SK-N-SH treated with all-trans-retinoic acid at 6 μM for 48 hours (cell line): ENCODE measurements around the gene TANC1.

ENCODE experiments used
- ATAC-seq: fragments of 200-7000 bp; cut with Tn5 transposase; 3 replicates; pipeline ENCODE4 v1.9.1; 2020; ENCODE audit warnings: mild to moderate bottlenecking, moderate library complexity
- ARNTL ChIP-seq: fragments of 450-650 bp; formaldehyde crosslinking; IDR thresholded peaks from 2 replicates; pipeline ENCODE4 v1.5.0; 2020; ENCODE audit warnings: low read depth, mild to moderate bottlenecking, moderate library complexity, borderline replicate concordance
- BACH2 ChIP-seq: fragments of 250-450 bp; sonication (Bioruptor Pico); IDR thresholded peaks from 2 replicates; pipeline ENCODE4 v1.9.0; 2021; ENCODE audit warnings: mild to moderate bottlenecking, borderline replicate concordance
- CSDC2 ChIP-seq: fragments of 250-450 bp; sonication (Bioruptor Pico); IDR thresholded peaks from 2 replicates; pipeline ENCODE4 v1.5.0; 2020; ENCODE audit warnings: mild to moderate bottlenecking, moderate library complexity
- CSRNP3 ChIP-seq: fragments of 250-450 bp; sonication (Bioruptor Pico); IDR thresholded peaks from 2 replicates; pipeline ENCODE4 v1.5.1; 2021; ENCODE audit warnings: mild to moderate bottlenecking, moderate library complexity
- ESRRG ChIP-seq: fragments of 250-450 bp; sonication (Bioruptor Pico); IDR thresholded peaks from 2 replicates; pipeline ENCODE4 v1.6.1; 2021; ENCODE audit warnings: mild to moderate bottlenecking
- GLIS3 ChIP-seq: fragments of 250-450 bp; sonication (Bioruptor Pico); IDR thresholded peaks from 2 replicates; pipeline ENCODE4 v1.5.0; 2020; ENCODE audit warnings: mild to moderate bottlenecking, moderate library complexity
- ISL1 ChIP-seq: fragments of 250-450 bp; sonication (Bioruptor Pico); IDR thresholded peaks from 2 replicates; pipeline ENCODE4 v2.1.2; 2022; ENCODE audit warnings: mild to moderate bottlenecking, moderate library complexity
- PATZ1 ChIP-seq: fragments of 250-450 bp; sonication (Bioruptor Pico); IDR thresholded peaks from 2 replicates; pipeline ENCODE4 v1.8.0; 2020; ENCODE audit warnings: mild to moderate bottlenecking, moderate library complexity, borderline replicate concordance
- PPARA ChIP-seq: fragments of 250-450 bp; sonication (Bioruptor Pico); IDR thresholded peaks from 2 replicates; pipeline ENCODE4 v1.5.0; 2020; ENCODE audit warnings: mild to moderate bottlenecking, borderline replicate concordance
- RARB ChIP-seq: fragments of 250-450 bp; sonication (Bioruptor Pico); IDR thresholded peaks from 2 replicates; pipeline ENCODE4 v1.8.0; 2021; ENCODE audit warnings: mild to moderate bottlenecking, moderate library complexity
- SNAI2 ChIP-seq: fragments of 250-450 bp; sonication (Bioruptor Pico); IDR thresholded peaks from 2 replicates; pipeline ENCODE4 v1.5.0; 2020; ENCODE audit warnings: mild to moderate bottlenecking, moderate library complexity
- TCF4 ChIP-seq: fragments of 250-450 bp; sonication (Bioruptor Pico); IDR thresholded peaks from 2 replicates; pipeline ENCODE4 v1.8.0; 2021; ENCODE audit warnings: mild to moderate bottlenecking, moderate library complexity, borderline replicate concordance
- TOX ChIP-seq: fragments of 250-450 bp; sonication (Bioruptor Pico); IDR thresholded peaks from 2 replicates; pipeline ENCODE4 v1.8.0; 2021; ENCODE audit warnings: mild to moderate bottlenecking, moderate library complexity, borderline replicate concordance
- ZC3H10 ChIP-seq: fragments of 250-450 bp; sonication (Bioruptor Pico); IDR thresholded peaks from 2 replicates; pipeline ENCODE4 v1.5.1; 2021; ENCODE audit warnings: mild to moderate bottlenecking, moderate library complexity
- ZFP3 ChIP-seq: fragments of 250-450 bp; sonication (Bioruptor Pico); IDR thresholded peaks from 2 replicates; pipeline ENCODE4 v1.5.0; 2020; ENCODE audit warnings: mild to moderate bottlenecking, moderate library complexity
- ZFP30 ChIP-seq: fragments of 450-650 bp; formaldehyde crosslinking; IDR thresholded peaks from 2 replicates; pipeline ENCODE4 v1.5.0; 2022; ENCODE audit warnings: mild to moderate bottlenecking, moderate library complexity
- ZNF565 ChIP-seq: fragments of 450-650 bp; formaldehyde crosslinking; conservative IDR thresholded peaks from 2 replicates; pipeline ENCODE4 v1.5.0; 2020; ENCODE audit warnings: low read depth, mild to moderate bottlenecking, moderate library complexity
- ZNF70 ChIP-seq: fragments of 450-650 bp; formaldehyde crosslinking; IDR thresholded peaks from 2 replicates; pipeline ENCODE4 v1.5.0; 2020; ENCODE audit warnings: mild to moderate bottlenecking, moderate library complexity
- ZNF8 ChIP-seq: fragments of 450-650 bp; formaldehyde crosslinking; IDR thresholded peaks from 2 replicates; pipeline ENCODE4 v1.5.0; 2020; ENCODE audit warnings: mild to moderate bottlenecking, moderate library complexity
- TF ChIP-seq, protein P1 (sequence below): fragments of 250-450 bp; sonication (Bioruptor Pico); IDR thresholded peaks from 2 replicates; pipeline ENCODE4 v1.8.0; 2021; ENCODE audit warnings: low read depth, mild to moderate bottlenecking, moderate library complexity, borderline replicate concordance
- TF ChIP-seq, protein P2 (sequence below): fragments of 250-450 bp; sonication (Bioruptor Pico); IDR thresholded peaks from 2 replicates; pipeline ENCODE4 v1.5.0; 2020; ENCODE audit warnings: mild to moderate bottlenecking, moderate library complexity
- TF ChIP-seq, protein P3 (sequence below): fragments of 250-450 bp; sonication (Bioruptor Pico); IDR thresholded peaks from 2 replicates; pipeline ENCODE4 v1.5.1; 2020; ENCODE audit warnings: low read depth, mild to moderate bottlenecking, moderate library complexity

The TANC1 gene

GRCh38 chr2:159163930-159164329 lies 195.5 kb downstream of the TANC1 start:
- TF ChIP-seq TCF4 (CRISPR knock-in tag) (no peak), ZC3H10 (no peak), ZFP3 (no peak), ZFP30 (CRISPR knock-in tag) (no peak)
- TF ChIP-seq, protein P1, sequence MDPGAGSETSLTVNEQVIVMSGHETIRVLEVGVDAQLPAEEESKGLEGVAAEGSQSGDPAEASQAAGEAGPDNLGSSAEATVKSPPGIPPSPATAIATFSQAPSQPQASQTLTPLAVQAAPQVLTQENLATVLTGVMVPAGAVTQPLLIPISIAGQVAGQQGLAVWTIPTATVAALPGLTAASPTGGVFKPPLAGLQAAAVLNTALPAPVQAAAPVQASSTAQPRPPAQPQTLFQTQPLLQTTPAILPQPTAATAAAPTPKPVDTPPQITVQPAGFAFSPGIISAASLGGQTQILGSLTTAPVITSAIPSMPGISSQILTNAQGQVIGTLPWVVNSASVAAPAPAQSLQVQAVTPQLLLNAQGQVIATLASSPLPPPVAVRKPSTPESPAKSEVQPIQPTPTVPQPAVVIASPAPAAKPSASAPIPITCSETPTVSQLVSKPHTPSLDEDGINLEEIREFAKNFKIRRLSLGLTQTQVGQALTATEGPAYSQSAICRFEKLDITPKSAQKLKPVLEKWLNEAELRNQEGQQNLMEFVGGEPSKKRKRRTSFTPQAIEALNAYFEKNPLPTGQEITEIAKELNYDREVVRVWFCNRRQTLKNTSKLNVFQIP (CRISPR knock-in tag) = no peak
- ATAC-seq = no peak

DNA sequence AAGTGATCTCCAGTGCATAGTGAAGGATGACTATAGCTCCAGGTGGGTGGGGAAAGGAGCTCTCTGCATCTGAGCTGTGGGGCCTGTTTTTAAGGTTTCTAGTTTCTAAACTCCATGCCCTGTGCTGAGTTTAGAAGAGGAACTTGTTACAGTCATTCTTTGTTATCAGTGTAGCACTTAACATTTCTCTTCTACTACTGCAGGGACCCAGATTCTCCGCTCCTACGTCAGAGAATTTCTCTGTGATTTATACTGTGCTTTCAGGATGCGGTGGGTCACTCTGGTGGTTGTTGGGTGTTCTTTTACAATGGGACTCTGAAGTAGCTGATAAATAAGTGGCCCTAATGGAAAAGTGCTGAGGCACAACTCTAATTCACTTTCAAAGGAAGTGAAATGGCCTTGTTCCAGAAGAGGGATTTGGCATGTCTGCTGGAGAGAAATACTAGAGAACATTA lies 196.0 kb downstream of the TANC1 start:
- no peak for TF ChIP-seq TOX (CRISPR knock-in tag)
- no peak for TF ChIP-seq ZFP3
- no peak for TF ChIP-seq GLIS3 (CRISPR knock-in tag)
- TF ChIP-seq ZC3H10 = no peak
- no peak for TF ChIP-seq ARNTL (CRISPR knock-in tag)
- no peak for TF ChIP-seq PPARA (CRISPR knock-in tag)
- TF ChIP-seq ZNF8 = no peak
- TF ChIP-seq ZNF565 (CRISPR knock-in tag) = no peak
- no peak for TF ChIP-seq RARB (CRISPR knock-in tag)
- TF ChIP-seq ZFP30 (CRISPR knock-in tag) = no peak
- no peak for TF ChIP-seq CSRNP3
- TF ChIP-seq ESRRG (CRISPR knock-in tag) = no peak
- TF ChIP-seq PATZ1 = no peak
- no peak for TF ChIP-seq SNAI2 (CRISPR knock-in tag)
- TF ChIP-seq ZNF70 (CRISPR knock-in tag) = no peak
- ATAC-seq = no peak

- no peak for ATAC-seq
- TF ChIP-seq PATZ1 (no peak), TCF4 (CRISPR knock-in tag) (no peak), ESRRG (CRISPR knock-in tag) (no peak), ZFP3 (no peak), ISL1 (no peak), ZC3H10 (no peak), TOX (CRISPR knock-in tag) (no peak), GLIS3 (CRISPR knock-in tag) (no peak)
- TF ChIP-seq, protein P2, sequence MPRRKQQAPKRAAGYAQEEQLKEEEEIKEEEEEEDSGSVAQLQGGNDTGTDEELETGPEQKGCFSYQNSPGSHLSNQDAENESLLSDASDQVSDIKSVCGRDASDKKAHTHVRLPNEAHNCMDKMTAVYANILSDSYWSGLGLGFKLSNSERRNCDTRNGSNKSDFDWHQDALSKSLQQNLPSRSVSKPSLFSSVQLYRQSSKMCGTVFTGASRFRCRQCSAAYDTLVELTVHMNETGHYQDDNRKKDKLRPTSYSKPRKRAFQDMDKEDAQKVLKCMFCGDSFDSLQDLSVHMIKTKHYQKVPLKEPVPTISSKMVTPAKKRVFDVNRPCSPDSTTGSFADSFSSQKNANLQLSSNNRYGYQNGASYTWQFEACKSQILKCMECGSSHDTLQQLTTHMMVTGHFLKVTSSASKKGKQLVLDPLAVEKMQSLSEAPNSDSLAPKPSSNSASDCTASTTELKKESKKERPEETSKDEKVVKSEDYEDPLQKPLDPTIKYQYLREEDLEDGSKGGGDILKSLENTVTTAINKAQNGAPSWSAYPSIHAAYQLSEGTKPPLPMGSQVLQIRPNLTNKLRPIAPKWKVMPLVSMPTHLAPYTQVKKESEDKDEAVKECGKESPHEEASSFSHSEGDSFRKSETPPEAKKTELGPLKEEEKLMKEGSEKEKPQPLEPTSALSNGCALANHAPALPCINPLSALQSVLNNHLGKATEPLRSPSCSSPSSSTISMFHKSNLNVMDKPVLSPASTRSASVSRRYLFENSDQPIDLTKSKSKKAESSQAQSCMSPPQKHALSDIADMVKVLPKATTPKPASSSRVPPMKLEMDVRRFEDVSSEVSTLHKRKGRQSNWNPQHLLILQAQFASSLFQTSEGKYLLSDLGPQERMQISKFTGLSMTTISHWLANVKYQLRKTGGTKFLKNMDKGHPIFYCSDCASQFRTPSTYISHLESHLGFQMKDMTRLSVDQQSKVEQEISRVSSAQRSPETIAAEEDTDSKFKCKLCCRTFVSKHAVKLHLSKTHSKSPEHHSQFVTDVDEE (CRISPR knock-in tag) = no peak
- TF ChIP-seq, all 23 proteins: peak for 0
Measured at GRCh38 chr2:159165048-159165447, 196.6 kb downstream of the TANC1 start.

- ATAC-seq = peak; percentile 70
- TF ChIP-seq ZNF565 (CRISPR knock-in tag) (no peak), CSDC2 (CRISPR knock-in tag) (no peak), ZFP3 (no peak), RARB (CRISPR knock-in tag) (no peak), ZNF8 (no peak), ZNF70 (CRISPR knock-in tag) (no peak), ESRRG (CRISPR knock-in tag) (no peak), CSRNP3 (no peak), ZC3H10 (no peak), BACH2 (CRISPR knock-in tag) (no peak), GLIS3 (CRISPR knock-in tag) (no peak), PPARA (CRISPR knock-in tag) (no peak), ZFP30 (CRISPR knock-in tag) (no peak), ISL1 (no peak)
- TF ChIP-seq, protein P3, sequence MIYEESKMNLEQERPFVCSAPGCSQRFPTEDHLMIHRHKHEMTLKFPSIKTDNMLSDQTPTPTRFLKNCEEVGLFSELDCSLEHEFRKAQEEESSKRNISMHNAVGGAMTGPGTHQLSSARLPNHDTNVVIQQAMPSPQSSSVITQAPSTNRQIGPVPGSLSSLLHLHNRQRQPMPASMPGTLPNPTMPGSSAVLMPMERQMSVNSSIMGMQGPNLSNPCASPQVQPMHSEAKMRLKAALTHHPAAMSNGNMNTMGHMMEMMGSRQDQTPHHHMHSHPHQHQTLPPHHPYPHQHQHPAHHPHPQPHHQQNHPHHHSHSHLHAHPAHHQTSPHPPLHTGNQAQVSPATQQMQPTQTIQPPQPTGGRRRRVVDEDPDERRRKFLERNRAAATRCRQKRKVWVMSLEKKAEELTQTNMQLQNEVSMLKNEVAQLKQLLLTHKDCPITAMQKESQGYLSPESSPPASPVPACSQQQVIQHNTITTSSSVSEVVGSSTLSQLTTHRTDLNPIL (CRISPR knock-in tag) = no peak
Measured at GRCh38 chr2:159168707-159169106, 200.3 kb downstream of the TANC1 start.
